ENCODE measurements around the gene EPN2.
"Not testable (repeated sequence)": the region's sequence is repeated elsewhere in the genome, so short reads cannot be mapped to it uniquely, and the experiment has no call there.

DNA sequence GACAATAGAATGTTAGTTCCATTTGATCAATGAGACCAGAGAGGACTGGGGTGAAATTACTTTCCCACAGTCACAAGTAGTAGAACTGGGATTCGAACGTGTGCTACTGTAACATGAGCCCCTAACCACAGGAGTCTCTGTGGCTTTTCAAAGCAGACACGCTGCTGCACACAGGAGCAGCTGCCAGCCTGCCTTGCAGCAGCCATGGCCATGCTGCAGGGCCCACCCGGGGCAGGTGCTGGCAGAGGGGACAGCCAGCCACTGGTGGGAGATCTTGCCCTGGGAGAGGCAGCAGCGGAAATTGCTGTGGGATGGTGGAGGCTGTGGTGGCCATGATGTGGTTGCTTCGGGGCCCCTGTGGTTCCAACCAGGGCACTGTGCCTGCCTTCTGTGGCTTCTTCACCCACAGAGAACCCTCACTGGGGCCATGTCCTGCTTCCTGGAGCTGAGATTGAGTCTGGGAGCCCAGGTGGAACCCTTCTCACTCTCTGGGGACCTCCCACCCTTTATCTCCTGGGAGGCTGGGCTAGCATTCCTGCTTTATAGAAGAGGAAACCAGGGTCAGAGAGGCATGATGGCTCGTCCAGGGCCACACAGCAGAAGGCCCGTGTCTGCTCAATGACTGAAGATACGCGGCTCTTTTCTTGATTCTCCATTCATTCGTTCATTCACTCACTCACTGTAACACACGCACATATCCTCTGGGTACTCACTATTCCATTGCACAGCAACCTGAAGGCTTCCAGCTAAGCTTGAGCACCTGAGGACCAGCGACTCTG lies 20.8 kb upstream of the EPN2 start:
- TF ChIP-seq, protein P1, sequence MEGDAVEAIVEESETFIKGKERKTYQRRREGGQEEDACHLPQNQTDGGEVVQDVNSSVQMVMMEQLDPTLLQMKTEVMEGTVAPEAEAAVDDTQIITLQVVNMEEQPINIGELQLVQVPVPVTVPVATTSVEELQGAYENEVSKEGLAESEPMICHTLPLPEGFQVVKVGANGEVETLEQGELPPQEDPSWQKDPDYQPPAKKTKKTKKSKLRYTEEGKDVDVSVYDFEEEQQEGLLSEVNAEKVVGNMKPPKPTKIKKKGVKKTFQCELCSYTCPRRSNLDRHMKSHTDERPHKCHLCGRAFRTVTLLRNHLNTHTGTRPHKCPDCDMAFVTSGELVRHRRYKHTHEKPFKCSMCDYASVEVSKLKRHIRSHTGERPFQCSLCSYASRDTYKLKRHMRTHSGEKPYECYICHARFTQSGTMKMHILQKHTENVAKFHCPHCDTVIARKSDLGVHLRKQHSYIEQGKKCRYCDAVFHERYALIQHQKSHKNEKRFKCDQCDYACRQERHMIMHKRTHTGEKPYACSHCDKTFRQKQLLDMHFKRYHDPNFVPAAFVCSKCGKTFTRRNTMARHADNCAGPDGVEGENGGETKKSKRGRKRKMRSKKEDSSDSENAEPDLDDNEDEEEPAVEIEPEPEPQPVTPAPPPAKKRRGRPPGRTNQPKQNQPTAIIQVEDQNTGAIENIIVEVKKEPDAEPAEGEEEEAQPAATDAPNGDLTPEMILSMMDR (conservative IDR thresholded peaks at IDR 0.05; ENCODE audit: low read length) = not testable (repeated sequence)
- TF ChIP-seq EZH2phosphoT487 (IDR thresholded peaks at IDR 0.05; ENCODE audit: borderline replicate concordance, low read depth, low read length) = not testable (repeated sequence)

All from OCI-LY7 (cell line).